HG02798 (cell line): Measurements from ENCODE around the gene VSTM4.

Experiments used
- ATAC-seq: cut with Tn5 transposase; IDR thresholded peaks from one replicate; pipeline ENCODE4 v1.9.1; 2021; ENCODE audit warnings: mild to moderate bottlenecking; ENCODE audit not compliant: unreplicated experiment, poor library complexity

Gene VSTM4

DNA sequence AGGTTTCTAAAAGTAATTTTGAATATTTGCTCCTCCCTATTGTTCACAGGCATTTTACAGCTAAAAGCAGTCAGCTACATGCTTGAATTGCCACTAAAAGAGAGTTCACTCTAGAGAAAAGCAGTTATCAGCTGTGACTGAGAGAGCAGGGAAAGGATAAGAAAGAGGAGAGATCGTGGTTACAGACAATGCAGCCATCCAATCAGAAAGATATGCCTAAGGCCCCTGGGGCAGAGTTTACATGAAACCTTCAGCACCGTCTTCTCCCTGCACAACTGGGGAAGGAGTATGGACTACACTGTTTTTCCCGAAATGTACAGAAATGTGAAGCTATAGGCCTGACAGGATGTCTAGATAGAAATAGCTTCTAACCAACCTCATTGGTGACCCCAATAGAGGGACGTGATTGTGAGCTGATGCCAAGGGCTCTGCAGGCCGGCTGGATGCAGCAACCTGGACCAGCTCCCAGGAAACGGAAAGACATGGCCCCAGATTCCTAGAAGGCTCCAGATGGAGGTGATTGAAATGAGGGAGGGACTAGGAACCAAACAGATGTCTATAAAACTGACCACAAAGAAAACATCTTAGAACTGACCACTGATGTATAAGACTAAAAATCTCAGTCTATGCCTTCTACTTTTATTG lies 3.2 kb upstream of the VSTM4 start:
- no peak for ATAC-seq

DNA sequence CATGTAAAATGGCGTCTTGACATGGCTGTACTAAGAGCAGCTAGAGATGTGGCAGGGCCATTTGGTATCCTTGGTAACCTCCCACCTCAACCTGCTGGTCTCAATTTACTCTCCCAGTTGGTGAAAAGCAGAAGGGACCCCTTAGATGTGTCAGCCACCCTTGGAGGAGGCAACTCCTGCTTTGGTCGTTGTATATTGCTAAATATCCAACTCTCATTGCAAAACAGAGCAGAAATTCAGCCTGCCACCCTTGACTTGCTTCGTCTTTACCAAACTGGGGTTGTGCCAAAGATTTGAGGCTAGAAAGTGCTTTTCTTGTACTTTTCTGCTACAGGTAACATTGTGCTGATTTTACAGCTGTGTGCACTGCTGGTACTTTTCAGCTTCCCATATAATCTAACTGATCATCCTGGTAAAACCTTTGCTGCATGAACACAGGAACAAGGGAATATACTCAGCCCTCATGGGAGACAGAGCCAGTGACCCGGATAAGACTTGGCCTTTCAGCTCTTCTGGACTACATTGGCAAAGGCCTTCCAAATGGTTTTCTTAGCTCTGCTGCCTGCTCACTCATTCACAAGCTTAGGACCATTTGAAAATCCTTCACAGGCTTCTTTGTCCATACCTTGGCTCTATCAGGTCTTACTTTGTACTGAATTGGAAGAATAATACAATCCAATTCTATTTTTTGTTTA lies 2.2 kb upstream of the VSTM4 start:
- ATAC-seq = no peak

DNA sequence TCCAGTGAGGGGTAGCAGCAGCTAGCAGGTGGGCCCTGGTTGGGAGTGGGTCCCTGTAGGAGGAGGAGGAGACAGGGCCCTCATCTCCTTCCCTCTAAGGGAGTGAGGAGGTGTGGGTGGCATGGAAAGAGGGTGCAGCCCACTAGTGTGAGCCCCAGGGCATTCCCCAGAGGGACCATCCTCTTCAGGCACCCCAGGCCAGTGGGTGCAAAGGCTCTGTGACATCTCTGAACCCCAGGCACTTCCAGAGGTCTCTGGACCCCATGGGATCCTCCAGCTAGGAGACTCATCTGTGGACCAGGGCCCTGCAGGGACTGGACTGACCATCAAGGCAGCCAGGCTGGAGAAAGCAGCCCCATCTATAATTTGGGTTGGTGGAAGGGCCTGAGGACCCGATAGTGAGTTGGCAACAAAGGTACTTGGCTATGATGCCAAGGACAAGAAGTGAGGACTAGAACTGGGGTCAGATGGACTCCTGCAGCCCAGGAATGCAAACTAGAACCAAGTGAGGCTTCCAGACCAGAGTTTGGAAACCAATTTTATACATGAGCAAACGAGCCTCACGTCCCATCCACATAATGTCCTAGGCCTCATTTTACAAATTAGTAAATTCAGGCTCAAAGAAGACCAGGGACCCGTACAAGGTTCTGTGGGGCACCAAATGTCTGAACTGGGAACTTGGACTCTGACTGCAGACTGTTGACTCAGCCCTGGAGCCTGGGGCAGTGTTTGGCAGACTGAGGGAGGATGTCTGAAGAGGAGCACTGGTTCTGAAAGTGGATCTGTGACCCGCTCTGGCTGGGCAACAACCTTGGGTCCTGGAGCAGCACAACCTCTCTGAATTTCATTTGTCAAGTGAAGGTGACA lies 1.4 kb upstream of the VSTM4 start:
- ATAC-seq = no peak

DNA sequence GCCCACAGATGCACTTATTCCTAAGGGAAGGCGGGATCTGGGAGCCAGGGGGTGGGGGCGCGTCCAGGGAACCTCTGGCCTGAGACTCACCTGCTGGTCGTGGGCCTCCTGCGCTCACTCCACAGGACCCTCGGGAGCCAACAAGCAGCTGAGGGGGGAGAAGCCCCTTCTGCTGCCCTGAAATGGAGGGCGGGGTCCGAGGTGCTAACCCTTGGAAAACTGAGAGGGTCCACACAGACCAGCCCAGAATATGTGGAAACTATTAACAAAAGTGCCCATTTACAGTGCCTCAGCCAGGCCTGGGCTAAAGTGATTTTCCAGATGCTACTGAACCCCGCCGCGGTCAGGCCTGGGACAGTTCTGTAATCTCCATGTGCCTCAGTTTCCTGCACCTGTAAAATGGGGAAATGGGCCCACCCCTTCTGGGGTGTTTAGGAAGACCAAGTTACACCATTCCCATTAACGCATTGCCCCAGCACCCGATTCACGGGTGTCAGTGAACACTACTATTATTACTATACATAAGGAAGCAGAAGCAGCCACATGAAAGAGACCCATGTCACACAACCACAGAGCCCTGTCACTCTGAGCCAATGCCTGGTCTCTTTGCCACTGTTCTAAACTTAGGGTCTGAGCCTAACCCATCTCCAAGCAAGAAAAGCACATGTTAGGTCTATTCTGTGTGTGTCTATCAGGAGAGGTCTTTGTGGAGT lies 630 bp upstream of the VSTM4 start:
- ATAC-seq = peak; percentile 31

DNA sequence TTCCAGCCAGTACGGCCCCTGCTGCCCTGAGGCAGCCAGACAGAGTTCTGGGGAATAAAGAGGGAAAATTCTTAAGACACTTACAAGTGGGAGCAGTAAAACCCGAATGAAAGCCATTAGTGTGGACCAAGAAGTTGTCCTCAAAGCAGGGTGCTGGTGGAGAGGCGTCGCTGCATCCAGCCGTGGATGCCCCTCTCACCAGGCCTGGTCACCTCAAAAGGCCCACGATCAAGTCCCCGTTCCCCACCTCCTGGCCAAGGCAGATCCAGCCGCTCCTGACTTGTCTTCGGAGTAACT lies 656 bp downstream of the VSTM4 start:
- no peak for ATAC-seq

DNA sequence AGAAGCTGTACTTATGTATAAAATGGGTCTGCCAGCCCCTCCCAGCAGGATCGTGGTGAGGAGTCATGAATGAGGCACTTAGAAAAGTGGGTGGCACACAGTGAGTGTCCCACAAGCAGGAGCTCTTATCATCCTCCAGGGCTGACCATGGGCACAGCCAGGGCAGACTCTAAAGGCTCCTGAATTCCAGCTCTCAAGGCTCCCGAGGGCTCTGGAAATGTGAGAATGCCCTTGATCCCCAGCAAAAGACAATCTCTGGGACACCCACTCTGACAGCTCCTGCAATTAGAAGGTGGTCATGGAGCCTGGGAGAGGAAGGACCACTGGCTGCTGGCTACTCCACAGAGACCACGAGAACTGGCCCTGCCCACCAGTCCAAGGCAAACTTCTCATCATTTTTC lies 1.6 kb downstream of the VSTM4 start:
- ATAC-seq = no peak

DNA sequence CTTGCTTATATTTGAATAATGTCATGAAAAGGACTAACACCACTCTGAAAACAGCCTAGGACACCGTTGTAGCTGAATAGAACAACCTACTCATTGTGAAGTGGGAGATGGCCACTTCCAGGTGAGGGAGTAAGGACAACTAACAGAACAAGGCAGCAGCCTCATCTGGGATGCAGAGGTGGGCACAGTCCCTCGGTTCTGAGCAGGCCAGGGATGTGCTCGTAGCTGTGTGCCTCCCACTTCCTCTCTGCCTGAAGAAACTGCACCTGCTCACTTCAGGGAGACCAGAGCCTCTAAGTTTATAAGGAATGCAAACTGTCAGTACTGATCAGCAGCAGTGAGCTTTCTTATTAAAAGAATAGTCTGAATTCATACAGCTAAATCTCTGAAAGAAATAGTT lies 2.5 kb downstream of the VSTM4 start:
- no peak for ATAC-seq

DNA sequence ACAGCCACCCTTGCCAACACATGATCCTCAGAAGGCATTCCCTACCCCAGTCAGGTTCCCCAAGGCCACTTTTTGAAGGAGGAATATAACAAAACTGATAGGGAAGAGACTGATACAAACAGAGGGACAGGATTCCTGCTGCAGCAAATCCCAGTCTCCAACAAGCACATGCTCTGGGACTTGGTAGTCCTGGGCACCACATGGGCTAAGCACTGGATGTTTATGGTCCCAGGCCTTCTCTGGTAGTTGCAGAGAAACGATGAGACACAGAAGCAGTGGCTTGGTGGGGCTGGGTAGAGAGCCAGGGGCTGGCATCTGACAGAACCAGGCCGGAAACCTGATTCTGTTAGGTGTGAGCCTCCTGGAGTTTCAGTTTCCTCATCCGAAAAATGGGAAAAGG lies 3.2 kb downstream of the VSTM4 start:
- no peak for ATAC-seq

DNA sequence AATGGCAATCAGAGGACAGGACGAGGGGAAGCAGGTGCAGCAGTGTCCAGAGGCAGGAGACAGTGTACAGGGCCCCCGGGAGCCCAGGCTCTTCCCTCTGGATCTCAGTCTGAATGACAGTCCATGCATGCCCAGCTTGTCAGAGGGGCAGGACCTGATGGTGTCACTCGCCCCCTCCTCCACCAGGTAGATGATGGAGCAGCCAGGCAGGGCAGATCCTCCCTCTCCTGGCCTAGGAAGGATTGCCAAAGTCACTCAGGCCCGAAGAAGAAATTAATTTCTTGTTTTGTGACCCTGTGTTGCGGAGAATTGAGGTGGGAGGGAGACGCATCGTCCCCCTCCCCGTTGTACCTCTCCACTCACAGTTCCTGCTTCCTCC lies 4.0 kb downstream of the VSTM4 start:
- no peak for ATAC-seq

DNA sequence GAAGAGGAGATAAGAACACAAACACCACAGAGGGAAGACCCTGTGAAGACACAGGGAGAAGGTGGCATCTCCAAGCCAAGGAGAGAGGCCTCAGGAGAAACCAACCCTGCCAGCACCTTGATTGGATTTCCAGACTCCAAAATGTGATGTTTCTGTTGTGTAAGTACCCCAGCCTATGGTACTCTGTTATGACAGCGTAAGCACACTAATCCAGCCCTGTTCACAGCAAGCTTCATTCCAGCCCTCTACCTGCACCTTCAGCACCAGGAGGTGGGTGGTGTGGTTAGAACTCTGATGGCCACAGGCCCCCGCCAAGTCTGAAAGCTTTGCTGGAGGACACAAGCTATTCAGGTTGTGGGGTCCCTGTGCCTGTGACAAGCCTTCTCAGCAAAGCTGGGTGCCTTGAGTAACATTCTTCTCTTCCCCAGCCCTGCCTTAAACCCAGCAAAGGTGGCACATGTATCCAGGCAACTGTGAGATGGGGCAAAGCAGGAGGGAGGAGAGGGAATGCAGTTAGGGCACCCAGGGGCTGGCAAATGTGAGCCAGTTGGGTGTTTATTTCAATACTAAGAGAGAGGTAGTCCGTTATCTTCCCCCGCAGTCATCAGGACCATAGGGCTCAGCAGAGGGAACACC lies 4.5 kb downstream of the VSTM4 start:
- no peak for ATAC-seq

DNA sequence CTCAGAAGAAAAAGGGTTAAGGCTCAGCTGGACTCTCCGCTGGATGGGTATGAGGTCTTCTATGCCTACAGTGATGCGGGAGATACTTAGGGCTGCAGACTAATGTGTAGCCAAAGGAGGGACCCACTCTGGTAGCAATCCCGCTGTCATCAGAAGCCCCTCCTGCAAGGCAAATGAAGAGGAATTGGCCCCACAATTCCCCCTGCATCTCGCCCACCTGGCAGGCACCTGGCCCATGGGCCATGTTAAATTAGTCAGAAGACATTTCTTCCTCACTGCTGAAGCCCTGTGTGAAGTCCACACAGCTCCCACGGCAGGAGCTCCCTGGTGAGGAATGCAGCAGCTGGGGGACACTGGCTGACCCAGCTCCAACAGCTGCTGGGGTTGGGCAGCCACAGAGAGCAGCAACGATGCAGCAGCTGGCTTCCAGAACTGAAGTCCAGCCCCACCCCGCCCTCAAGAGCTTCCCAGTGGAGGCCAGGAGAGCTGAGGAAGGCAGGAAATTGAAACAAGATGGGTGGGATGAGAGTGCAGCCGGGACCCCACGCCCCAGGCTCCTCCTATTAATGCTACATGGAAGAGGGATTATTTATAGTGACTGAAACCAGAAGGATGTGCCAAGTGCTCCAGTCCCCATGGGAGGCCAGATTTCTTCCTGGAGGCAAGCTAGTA lies 5.5 kb downstream of the VSTM4 start:
- ATAC-seq = no peak

DNA sequence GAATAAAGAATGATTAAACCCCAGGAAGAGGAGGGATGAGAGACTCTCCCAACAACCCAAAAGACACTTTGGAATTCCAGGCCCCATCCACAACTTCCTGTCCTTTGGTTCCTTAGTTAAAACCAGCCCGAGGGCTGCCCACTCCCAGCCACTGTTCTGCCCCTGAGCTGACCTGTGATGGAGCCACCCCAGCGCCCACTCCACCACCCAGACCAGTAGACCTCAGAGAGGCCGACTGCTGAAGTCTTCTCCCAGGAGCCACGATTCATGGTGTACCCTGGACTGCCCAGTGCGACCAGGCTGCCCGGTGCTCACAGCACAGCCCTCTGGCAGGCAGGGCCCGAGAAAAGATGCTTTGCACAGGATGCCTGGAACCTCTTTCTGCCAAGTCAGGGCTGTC lies 6.7 kb downstream of the VSTM4 start:
- ATAC-seq = no peak

DNA sequence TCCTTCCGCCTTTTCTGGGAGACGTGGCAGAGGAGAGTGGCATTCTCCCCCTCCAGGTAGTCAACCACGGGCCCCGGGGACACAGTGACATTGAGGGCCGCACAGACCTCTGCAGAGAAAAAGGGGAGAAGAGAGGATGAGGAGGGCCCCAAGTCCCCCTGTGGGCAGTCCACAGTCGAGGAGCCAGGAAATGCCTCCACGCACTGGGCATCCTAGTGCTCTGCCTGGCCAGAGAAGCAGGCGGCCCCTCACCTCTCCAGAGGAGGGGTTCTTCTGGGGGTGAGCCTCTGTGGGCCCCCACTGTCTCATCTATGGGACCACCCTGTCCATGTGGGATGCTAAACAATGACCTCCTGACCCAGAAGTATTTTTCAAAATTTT lies 7.4 kb downstream of the VSTM4 start:
- no peak for ATAC-seq

DNA sequence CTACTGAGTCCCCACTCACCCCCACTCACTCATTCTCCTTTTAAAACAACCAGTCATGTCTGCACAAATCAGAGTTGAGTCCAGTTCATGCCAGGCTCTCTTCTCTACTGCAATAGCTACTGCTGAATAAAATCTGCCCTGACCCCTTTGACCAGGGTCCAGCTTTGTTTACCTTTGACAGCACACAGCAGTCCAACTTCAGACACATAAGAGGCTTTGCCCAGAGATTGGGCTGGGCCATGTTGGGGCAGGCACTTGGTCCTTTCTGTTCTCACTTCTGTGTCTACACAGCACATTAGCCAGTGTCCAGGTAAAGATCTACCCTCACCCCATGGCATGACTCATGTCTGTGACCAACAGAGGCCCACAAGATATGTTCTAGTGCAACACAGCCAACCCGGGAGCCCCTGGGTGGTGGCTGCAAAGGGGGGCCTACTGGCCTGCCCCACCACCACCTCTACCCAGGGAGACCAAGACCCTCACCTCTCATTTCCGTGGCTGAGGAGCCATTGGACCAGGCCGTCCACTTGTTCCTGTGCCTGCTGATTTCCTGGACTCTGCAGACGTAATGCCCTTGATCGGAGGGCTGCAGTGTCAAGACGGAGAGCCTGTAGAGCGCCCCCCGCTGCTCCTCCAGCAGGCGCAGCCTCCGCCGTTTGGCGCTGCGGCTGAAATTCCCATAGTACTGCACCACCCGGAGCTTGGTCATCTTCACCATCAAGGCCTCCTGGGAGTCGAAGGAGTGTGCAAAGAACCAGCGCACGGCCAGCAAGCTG lies 8.0 kb downstream of the VSTM4 start:
- no peak for ATAC-seq

DNA sequence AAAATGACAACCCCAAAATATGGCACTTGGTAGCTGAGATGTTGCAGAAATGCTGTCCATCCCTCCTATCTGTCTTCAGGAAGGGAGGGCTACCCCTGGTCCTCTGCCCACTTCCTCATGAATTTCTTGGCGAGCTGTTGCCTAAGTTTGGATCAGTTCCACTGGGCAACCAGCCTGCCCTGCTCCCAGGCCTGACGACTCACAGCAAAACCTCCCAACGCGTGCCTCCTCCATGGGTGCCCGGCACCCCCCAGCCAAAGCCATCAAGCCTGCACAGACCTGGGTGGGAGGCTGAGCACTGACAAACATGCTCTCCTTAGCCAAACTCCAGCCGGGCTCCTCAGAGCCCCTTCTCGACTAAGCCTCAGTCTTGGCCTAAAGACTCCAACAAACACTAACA lies 8.9 kb downstream of the VSTM4 start:
- ATAC-seq = no peak

DNA sequence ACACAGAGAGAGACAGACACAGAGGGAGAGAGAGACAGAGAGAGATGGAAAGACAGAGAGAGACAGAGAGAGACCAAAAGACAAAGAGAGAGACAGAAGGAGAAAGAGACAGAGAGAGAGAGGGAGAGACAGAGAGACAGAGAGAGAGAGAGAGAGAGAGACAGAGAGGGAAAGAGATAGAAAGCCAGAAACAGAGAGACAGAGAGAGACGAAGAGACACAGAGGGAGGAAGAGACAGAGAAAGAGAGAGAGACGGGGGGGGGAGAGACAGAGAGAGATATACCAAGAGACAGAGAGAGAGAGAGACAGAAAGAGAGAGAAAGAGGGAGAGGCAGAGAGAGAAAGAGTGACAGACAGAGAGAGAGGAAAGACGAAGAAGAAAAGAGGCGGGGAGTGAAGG lies 10.2 kb downstream of the VSTM4 start:
- no peak for ATAC-seq

DNA sequence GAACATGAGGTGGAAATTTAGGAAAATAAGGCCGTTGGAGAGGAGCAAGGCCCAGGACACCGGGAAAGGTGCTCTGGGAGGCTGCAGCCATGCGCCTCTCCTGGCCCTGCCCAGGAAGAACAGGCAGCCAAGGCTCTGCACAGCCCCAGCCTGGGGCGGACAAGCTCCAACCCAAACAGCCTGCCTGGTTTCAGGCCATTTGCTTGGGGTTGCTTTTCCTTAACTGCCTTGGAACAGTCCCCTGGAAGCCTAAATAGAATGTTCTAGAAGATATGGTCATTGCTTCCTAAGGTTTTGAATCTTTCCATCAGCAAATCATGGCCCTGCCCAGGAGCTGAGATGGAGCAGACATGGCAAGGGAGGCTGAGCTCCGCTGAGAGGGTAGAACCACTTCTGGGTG lies 11.0 kb downstream of the VSTM4 start:
- no peak for ATAC-seq

DNA sequence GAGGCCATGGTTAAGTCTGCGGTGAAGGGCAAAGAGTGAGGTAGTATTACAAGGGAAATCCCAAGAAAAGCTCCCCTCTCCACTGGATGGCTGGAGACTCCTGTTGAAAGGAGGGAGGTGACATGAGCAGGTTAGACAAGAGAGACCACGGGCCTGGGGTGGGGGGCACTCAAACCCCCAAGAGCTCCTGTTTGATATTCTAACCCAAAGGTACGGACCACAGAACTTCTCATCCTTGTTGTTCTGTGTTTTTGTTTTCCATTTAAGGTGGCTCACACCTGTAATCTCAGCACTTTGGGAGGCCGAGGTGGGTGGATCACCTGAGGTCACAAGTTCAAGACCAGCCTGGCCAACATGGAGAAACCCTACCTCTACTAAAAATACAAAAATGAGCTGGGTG lies 11.6 kb downstream of the VSTM4 start:
- no peak for ATAC-seq

DNA sequence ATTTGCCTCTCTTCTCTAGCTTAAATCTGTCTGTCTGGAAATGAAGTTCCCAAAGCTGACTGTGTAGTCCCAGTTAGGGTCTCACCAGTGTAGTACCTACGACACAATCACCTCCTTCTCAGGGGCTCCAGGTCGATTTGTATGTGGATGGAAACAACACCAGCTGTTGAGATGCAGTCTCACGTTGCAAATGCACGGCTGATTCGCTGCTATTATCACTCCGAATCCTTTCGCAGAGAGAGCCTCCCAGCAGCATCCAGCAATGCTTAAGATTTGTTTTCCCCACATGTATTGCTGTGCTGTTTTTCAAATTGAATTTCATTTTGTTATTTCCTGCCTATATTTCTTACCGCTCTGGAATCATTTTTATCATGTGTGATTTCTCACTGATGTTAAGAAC lies 16.3 kb downstream of the VSTM4 start:
- no peak for ATAC-seq
